Upper lobe of left lung (tissue), 6 donors: Measurements from ENCODE around the gene GDNF. TPM values are rescaled to one million over a fixed set of nuclear protein-coding genes. Genes with fewer than 3 reads are reported as not detected.

ENCODE experiments used
- ATAC-seq, 2 donors: fragments of 200-7000 bp; cut with Tn5 transposase; one replicate each; pipeline ENCODE4 v1.9.1; 2022; ENCODE audit warnings: mild to moderate bottlenecking in 2 of 2, moderate library complexity in 2 of 2; ENCODE audit not compliant: low FRiP score in 2 of 2
- DNase-seq, 2 donors: peaks; one replicate each; pipeline ENCODE4 v3.0.0-alpha.2; 2019 to 2020
- H3K27ac ChIP-seq, 4 donors: fragments of 200-600 bp; sonication (generic); one replicate each; pipeline ENCODE4 v1.5.1; 2016 to 2019
- H3K27me3 ChIP-seq, 4 donors: fragments of 200-600 bp; sonication (generic); one replicate each; pipeline ENCODE4 v1.5.1; 2017 to 2019
- H3K36me3 ChIP-seq, 4 donors: fragments of 200-600 bp; sonication (generic); one replicate each; pipeline ENCODE4 v1.5.1; 2016 to 2019
- H3K4me1 ChIP-seq, 4 donors: fragments of 200-600 bp; sonication (generic); one replicate each; pipeline ENCODE4 v1.5.1; 2018 to 2019
- H3K4me3 ChIP-seq, 4 donors: fragments of 200-600 bp; sonication (generic); one replicate each; pipeline ENCODE4 v1.5.1; 2017 to 2019; ENCODE audit warnings: mild to moderate bottlenecking in 2 of 4, moderate library complexity in 1 of 4
- H3K9me3 ChIP-seq, 4 donors: fragments of 200-600 bp; sonication (generic); one replicate each; pipeline ENCODE4 v1.5.1; 2018 to 2019
- CTCF ChIP-seq, 6 experiments: fragments of 450-650 bp in 4 of 6; fragments of 200-600 bp in 2 of 6; sonication (generic) in 2 of 6; IDR thresholded peaks; one replicate each; pipeline ENCODE4 v1.5.1; 2016 to 2019; ENCODE audit warnings: antibody characterized with exemption in 6 of 6
- EP300 ChIP-seq, 4 donors: sonication (generic); formaldehyde crosslinking; IDR thresholded peaks; one replicate each; pipeline ENCODE4 v1.5.1; 2017; ENCODE audit warnings: antibody characterized with exemption in 4 of 4, control low read depth in 2 of 4
- POLR2A ChIP-seq, 4 donors: fragments of 450-650 bp; IDR thresholded peaks; one replicate each; pipeline ENCODE4 v1.5.1; 2016 to 2017; ENCODE audit warnings: antibody characterized with exemption in 4 of 4, mild to moderate bottlenecking in 2 of 4
- POLR2AphosphoS5 ChIP-seq, 2 donors: sonication (generic); formaldehyde crosslinking; IDR thresholded peaks; one replicate each; pipeline ENCODE4 v1.5.1; 2017; ENCODE audit warnings: antibody characterized with exemption in 2 of 2
- WGBS, 2 donors: methylation state at CpG; one replicate each; pipeline ENCODE4 v1.1.5; 2017 to 2018; 5-methylcytosine and 5-hydroxymethylcytosine counted together
- total RNA-seq, 6 donors: library from RNA; depleted of rRNA in 4 of 6; stranded (reverse); fragments of >200 nt in 4 of 6; gene quantifications; one replicate each; pipeline versions ENCODE4 v1.1.0 to v1.2.1, GENCODE V29; 2016 to 2021
- donor health status: DM: no; HTN: no; CAD: no; lungs with moderate emphysema.
- donor health status: DM: no; HTN: yes; CAD: no; lungs with severe emphysema.

Gene GDNF
- total RNA-seq, 6 donors from 2014 or later: 0.15 to 0.20 TPM; not detected in 4

GRCh38 chr5:37769108-37769507, 70.7 kb downstream of the GDNF start:
- WGBS, 2 donors: 90% methylated on average over 4 of the region's 4 CpGs
- ATAC-seq: no peak
- no peaks in the 10 kb centered on the region for H3K36me3 ChIP-seq

GRCh38 chr5:37768371-37768770, 71.5 kb downstream of the GDNF start:
- H3K4me3 ChIP-seq: no peak overlapping the region
- H3K4me1 ChIP-seq: no peaks in the 10 kb centered on the region
- H3K27me3 ChIP-seq: no peaks in the 10 kb centered on the region
- H3K27ac ChIP-seq: no peak overlapping the region
- no peak for ATAC-seq
- no peak for TF ChIP-seq EP300 (IDR thresholded peaks at IDR 0.05)
- TF ChIP-seq CTCF (IDR thresholded peaks at IDR 0.05): no peak
- no peak for TF ChIP-seq POLR2AphosphoS5 (IDR thresholded peaks at IDR 0.05)
- TF ChIP-seq POLR2A (IDR thresholded peaks at IDR 0.05): no peak
- H3K36me3 ChIP-seq: no peaks in the 10 kb centered on the region
- no peaks in the 10 kb centered on the region for H3K9me3 ChIP-seq
- DNase-seq: no peak

More at GRCh38 chr5:37769108-37769507, 70.7 kb downstream of the GDNF start:
- DNase-seq: no peak
- H3K4me1 ChIP-seq: no peaks in the 10 kb centered on the region
- no peaks in the 10 kb centered on the region for H3K27me3 ChIP-seq
- no peak for TF ChIP-seq CTCF (IDR thresholded peaks at IDR 0.05)
- no peak for TF ChIP-seq POLR2AphosphoS5 (IDR thresholded peaks at IDR 0.05)
- TF ChIP-seq EP300 (IDR thresholded peaks at IDR 0.05): no peak
- TF ChIP-seq POLR2A (IDR thresholded peaks at IDR 0.05): no peak
- H3K4me3 ChIP-seq: no peak overlapping the region
- H3K27ac ChIP-seq: no peak overlapping the region
- no peaks in the 10 kb centered on the region for H3K9me3 ChIP-seq

- Histone ChIP-seq H3K27ac (no peak overlapping the region), H3K4me3 (no peak overlapping the region), H3K36me3 (no peaks in the 10 kb centered on the region), H3K27me3 (no peaks in the 10 kb centered on the region), H3K4me1 (no peaks in the 10 kb centered on the region), H3K9me3 (no peaks in the 10 kb centered on the region)
- 83 to 84% methylated on average over 4 of the region's 4 CpGs for WGBS, 2 donors
- ATAC-seq (no peak), DNase-seq (no peak)
- TF ChIP-seq CTCF (IDR thresholded peaks at IDR 0.05) (no peak), POLR2AphosphoS5 (IDR thresholded peaks at IDR 0.05) (no peak)
Measured at GRCh38 chr5:37767961-37768360, 71.9 kb downstream of the GDNF start.

GRCh38 chr5:37767251-37767650, 72.6 kb downstream of the GDNF start:
- no peaks in the 10 kb centered on the region for H3K27me3 ChIP-seq
- ATAC-seq: no peak
- no peaks in the 10 kb centered on the region for H3K36me3 ChIP-seq
- no peak overlapping the region for H3K4me3 ChIP-seq
- 73% methylated on average over 3 of the region's 3 CpGs for WGBS, 2 donors
- H3K4me1 ChIP-seq: no peaks in the 10 kb centered on the region
- DNase-seq: no peak
- H3K9me3 ChIP-seq: no peaks in the 10 kb centered on the region
- no peak overlapping the region for H3K27ac ChIP-seq
- TF ChIP-seq POLR2AphosphoS5 (IDR thresholded peaks at IDR 0.05) (no peak), POLR2A (IDR thresholded peaks at IDR 0.05) (no peak), CTCF (IDR thresholded peaks at IDR 0.05) (no peak), EP300 (IDR thresholded peaks at IDR 0.05) (no peak)
